Left colon (tissue), 2 donors: ENCODE measurements around the gene RASGRP4. TPM values are rescaled to one million over a fixed set of nuclear protein-coding genes. Genes with fewer than 3 reads are reported as not detected.
A peak's percentile ranks its signal among the peaks of the same experiment; 100 is the strongest.
"Not testable (repeated sequence)": the region's sequence is repeated elsewhere in the genome, so short reads cannot be mapped to it uniquely, and the experiment has no call there.

Experiments
- ATAC-seq: fragments of 200-7000 bp; cut with Tn5 transposase; one replicate; pipeline ENCODE4 v1.9.1; 2020; ENCODE audit warnings: mild to moderate bottlenecking, moderate library complexity
- DNase-seq, 2 donors: peaks; one replicate each; pipeline ENCODE4 v3.0.0-alpha.2; 2020
- intact Hi-C, 2 donors: fragments of 100-400 bp; cut with DNase I in 1 of 2; cut with micrococcal nuclease in 1 of 2; formaldehyde crosslinking; loops; one replicate each; pipeline versions ENCODE4 v1.11.2 to v1.14.0; 2022; cut with DNase I, micrococcal nuclease
- long read RNA-seq: library from polyadenylated mRNA; unstranded; transcript quantifications from one replicate; pipeline ENCODE4 v2.0.0, GENCODE V29; 2021
- total RNA-seq, 2 donors: library from RNA; stranded (reverse); fragmentation: NEBNext Ultra II Directional; extraction: Animal tissue kit (Norgen Biotek cat#: 25700); gene quantifications; one replicate each; pipeline ENCODE4 v1.2.1, GENCODE V29; 2021
- donor health status: DM: no; HTN: no; CAD: no.
- donor health status: DM: yes; HTN: yes; CAD: no.

Gene RASGRP4, protein sequence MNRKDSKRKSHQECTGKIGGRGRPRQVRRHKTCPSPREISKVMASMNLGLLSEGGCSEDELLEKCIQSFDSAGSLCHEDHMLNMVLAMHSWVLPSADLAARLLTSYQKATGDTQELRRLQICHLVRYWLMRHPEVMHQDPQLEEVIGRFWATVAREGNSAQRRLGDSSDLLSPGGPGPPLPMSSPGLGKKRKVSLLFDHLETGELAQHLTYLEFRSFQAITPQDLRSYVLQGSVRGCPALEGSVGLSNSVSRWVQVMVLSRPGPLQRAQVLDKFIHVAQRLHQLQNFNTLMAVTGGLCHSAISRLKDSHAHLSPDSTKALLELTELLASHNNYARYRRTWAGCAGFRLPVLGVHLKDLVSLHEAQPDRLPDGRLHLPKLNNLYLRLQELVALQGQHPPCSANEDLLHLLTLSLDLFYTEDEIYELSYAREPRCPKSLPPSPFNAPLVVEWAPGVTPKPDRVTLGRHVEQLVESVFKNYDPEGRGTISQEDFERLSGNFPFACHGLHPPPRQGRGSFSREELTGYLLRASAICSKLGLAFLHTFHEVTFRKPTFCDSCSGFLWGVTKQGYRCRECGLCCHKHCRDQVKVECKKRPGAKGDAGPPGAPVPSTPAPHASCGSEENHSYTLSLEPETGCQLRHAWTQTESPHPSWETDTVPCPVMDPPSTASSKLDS
- 1 to 10 TPM in 1 of 2 donors, under 1 TPM in 1; 0.49 to 1.8 TPM for total RNA-seq
- long read RNA-seq: 0 reads

DNA sequence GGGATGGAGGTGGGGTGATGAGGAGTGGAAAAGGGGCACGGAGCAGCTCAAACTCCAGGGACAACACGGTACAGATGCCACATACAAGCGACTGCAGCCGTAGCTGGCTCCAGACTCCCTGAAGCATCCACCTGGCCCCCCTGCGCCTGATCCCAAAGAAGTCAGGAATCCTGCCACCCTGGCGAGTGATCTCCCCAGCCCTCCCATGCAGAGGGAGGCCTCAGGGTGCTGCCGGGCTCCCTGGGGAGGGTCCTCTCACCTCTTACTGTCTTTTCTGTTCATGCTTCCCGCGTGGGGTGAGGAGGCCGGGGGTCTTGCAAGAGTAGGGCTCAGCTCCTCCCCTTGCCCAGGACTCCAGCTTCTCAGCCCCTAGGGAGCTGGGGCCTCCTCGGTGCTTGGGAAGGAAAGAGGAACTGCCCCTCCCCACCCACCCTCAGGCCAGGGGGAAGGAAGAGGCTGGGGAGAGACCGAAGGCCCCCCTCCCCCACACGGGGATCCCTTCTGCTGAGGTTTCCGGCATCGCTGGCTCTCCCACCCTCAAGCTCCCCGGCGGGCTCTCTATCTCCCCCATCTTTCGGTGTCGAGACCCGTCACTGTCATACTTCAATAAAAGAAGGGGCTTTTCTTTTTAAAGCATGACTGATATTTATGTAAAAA is at the start of gene RASGRP4:
TSS of gene RASGRP4 (minus strand) at position 410 of the 657 bp plus-strand sequence. CDS start at position 282, 128 bp downstream.
- intact Hi-C loops: no loop called here
- peak in 1 of 2 donors; percentile 38 for DNase-seq

DNA sequence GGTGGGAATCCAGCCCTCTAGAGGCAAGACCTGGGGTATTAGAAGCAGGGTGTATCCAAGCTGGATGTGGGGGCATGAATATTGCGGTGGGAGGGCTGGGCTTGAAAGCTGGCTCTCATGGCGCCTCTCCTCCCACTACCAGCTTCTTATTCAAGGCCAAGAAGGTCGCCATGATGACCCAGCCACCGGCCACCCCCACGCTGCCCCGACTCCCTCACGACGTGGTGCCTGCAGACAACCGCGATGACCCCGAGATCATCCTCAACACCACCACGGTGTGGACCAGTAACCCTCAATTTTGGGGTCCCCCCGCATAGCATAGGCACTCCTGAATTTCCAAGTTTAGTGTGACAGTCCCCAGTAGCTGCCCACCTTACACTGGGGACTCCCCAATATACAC is 49.2 kb upstream of the RASGRP4 start:
- DNase-seq: no peak
- intact Hi-C loops: no loop called here
- ATAC-seq: no peak

More for the DNA sequence above, at the start of gene RASGRP4:
- ATAC-seq: no peak

DNA sequence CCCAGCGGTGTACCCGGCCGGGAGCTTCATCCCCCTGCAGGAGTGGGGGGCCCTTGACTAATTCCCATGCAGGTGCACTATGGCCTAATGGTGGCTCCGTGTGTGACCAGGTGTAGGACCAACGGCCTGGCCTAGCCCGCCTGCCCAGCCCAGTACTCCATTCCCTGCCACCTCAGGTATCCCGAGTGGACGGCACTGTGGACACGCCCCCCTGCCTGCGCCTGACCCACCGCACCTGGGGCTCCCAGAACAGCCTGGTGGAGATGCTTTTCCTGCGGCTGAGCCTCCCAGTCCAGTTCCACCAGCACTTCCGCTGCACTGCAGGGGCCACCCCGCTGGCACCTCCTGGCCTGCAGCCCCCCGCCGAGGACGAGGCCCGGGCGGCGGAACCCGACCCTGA is 47.2 kb upstream of the RASGRP4 start:
- no peak for ATAC-seq
- no peak for DNase-seq

DNA sequence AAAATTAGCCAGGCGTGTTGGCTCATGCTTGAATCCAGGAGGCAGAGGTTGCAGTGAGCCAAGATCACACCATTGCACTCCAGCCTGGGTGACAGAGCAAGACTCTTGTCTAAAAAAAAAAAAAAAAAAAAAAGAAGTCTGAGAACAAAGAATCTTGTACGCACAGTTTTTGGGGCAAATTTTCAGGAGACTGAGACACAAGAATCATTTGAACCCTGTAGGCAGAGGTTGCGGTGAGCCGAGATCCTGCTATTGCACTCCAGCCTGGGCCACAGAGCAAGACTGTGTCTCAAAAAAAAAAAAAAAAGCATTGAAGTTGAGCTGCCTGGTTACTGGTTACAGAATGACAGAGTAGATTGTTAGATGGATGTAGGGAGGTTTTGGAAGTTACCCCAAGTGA is 46.7 kb upstream of the RASGRP4 start:
- intact Hi-C loops, ATAC-seq, DNase-seq: not testable (repeated sequence)

More for the DNA sequence above, 47.2 kb upstream of the RASGRP4 start:
- intact Hi-C loops: no loop called here

DNA sequence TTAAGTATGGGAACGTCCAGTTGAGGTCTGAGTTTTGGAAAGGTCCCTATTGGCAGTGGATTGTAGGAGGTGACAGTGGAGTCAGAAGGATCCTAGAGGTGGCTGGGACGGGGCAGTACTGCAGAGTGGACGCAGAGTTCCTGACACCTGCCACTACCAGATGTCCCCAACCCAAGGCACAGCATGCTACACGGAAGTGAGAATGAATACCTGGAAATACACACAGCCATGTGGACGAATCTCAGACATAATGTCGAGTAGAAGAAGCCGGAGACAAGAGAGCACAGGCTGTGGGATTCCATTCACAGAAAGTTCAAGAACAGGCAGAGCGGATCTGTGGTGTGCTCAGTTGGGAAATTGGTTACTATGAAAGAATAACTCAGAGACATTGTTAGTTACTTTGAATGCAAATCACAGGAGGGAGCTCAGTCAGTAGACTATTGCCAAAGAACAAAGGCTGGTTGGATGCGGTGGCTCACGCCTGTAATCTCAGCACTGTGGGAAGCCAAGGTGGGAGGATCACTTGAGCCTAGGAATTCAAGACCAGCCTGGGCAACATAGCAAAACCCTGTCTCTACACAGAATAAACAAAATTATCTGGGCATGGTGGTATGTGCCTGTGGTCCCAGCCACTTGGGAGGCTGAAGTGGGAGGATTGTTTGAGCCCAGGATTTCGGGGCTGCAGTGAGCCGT is 44.9 kb upstream of the RASGRP4 start:
- intact Hi-C loops: no loop called here
- ATAC-seq: no peak
- DNase-seq: no peak

DNA sequence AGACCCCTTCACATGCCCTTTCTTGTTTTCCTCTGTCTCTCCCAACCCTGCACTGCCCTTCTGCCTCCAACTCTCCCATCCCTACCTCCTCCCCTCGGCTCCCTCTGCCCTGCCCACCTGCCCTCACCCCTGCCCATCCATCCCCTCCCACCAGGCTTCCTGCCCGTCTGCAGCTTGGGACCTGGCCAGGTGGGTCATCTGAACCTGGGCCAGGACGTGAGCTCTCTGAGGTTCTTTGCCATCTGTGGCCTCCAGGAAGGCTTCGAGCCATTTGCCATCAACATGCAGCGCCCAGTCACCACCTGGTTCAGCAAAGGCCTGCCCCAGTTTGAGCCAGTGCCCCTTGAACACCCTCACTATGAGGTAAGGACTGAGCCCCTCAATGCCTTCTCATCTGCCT is 43.1 kb upstream of the RASGRP4 start:
- DNase-seq (no peak), ATAC-seq (no peak)
- intact Hi-C loops: no loop called here

DNA sequence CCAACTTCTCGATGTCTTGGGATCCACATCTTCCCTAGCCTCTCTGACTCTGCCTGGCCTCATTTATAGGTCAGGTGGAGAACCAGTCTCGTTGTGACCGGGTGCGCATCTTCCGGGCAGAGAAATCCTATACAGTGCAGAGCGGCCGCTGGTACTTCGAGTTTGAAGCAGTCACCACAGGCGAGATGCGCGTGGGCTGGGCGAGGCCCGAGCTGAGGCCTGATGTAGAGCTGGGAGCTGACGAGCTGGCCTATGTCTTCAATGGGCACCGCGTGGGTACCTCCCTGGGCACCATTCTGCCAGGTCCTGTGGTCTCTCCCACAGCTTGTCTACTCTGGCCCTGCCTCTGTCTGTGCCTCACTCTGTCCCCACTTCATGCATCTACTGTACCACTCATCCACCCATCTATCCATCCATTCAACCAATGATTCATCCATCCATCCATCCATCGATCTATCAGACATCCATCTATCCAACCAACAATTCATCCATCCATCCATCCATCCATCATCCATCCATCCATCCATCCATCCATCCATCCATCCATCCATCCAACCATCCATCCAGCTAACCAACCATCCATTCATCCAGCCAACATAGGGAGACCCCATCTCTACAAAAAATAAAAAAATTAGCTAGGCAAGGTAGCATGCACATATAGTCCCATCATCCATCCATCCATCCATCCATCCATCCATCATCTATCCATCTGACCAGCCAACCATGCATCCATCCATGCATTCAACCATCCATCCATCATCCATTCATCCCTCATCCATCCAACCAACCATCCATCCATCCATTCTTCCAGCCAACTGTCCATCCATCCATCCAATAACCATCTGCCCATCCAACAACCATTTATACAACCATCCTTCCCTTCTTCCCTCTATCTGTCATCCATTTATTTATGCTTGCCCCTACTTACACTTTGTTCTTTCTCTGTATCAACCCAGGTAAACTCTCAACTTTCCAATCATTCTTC is 41.8 kb upstream of the RASGRP4 start:
- ATAC-seq (no peak), DNase-seq (no peak)
- intact Hi-C loops: no loop called here

DNA sequence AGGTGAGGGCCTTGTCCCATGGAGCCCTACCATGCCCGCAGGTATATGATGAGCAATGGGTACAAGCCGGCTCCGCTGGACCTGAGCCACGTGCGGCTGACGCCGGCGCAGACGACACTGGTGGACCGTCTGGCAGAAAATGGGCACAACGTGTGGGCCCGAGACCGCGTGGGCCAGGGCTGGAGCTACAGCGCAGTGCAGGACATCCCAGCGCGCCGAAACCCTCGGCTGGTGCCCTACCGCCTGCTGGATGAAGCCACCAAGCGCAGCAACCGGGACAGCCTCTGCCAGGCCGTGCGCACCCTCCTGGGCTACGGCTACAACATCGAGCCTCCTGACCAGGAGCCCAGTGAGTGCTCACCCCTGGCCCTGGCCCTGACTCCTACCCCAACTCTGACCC is 40.0 kb upstream of the RASGRP4 start:
- DNase-seq (no peak), ATAC-seq (no peak)
- intact Hi-C loops: no loop called here

DNA sequence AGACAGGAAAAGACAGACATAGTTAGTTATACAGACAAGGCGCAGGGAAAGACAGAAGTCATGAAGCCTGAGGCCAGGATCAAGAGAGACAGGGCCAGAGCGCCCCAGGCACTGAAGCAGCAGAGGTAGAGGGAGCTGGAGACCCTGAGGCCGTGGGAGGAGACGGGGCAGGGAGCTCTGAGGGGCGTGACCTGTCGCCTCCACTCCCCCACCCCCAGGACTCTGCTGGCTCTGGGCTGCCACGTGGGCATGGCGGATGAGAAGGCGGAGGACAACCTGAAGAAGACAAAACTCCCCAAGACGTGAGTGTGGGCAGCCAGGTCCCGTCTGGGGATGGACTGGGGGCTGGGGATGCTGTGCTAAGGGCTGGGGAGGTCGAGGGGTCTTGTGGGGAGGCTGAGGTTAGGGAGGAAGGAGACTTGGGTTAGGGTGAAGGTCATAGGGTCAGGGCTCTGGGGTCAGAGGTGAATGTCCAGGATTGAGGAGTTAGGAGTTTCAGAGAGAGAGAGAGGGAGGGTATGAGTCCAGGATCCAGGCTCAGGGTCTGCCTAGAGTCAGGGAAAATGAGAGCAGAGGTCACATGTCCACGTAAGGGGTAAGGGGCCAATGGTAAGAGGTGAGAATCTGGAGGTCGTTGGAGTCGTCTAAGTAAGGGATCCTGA is 38.5 kb upstream of the RASGRP4 start:
- DNase-seq: no peak
- intact Hi-C loops: no loop called here
- ATAC-seq: no peak

DNA sequence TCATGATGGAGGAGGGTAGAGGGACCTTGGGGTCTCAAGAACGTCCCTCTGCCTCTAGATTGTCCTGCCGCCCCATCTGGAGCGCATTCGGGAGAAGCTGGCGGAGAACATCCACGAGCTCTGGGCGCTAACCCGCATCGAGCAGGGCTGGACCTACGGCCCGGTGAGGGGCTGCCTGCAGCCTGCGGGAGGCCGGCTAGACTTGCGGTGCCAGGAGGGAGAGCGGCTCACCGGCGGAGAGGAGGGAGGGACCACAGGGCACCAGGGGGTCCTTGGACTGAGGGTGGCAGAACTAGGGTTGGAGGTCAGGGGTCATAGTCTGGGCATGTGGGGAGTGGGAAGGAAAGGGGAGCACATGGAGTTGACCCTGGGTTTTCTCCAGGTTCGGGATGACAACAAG is 37.3 kb upstream of the RASGRP4 start:
- intact Hi-C loops: no loop called here

DNA sequence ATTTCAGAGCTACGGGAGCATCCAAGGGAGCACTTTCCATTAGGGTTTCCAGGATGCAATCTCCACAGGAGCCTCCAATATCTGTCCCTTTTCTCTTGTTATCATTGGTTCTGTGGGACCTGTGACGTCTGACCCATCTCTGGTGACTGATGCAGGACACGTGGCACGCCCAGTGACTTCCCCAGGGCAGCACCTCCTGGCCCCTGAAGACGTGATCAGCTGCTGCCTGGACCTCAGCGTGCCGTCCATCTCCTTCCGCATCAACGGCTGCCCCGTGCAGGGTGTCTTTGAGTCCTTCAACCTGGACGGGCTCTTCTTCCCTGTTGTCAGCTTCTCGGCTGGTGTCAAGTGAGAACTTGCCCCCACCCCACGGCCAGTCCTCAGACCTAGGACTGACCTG is 33.0 kb upstream of the RASGRP4 start:
- no peak for ATAC-seq
- intact Hi-C loops: no loop called here

More for the DNA sequence above, 37.3 kb upstream of the RASGRP4 start:
- ATAC-seq (no peak), DNase-seq (no peak)

DNA sequence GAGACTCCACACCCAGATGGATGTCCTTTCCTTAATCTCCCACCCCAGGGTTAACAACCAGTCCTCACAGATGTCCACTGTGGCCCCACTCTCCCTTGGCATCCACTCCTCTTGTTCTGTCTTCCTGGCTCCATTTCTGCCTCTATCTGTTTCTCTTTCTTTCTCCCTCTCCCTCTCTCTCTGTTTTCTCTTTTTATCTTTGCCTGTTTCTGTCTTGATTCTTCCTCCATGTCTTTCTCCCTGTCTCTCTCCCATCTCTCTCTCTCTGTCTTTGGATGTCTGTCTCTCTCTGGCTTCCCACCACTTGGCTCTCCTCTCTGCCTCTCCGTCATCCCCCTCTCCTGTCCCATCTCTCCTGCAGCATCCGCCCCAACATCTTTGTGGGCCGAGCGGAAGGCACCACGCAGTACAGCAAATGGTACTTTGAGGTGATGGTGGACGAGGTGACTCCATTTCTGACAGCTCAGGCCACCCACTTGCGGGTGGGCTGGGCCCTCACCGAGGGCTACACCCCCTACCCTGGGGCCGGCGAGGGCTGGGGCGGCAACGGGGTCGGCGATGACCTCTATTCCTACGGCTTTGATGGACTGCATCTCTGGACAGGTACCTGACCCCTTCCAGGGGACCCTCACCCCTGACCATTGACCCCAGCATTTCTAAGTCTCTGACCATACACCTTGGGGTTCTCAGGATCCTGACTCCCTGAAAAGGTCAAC is 31.8 kb upstream of the RASGRP4 start:
- DNase-seq: no peak
- intact Hi-C loops: no loop called here
- ATAC-seq: no peak

More for the DNA sequence above, 33.0 kb upstream of the RASGRP4 start:
- DNase-seq: no peak

DNA sequence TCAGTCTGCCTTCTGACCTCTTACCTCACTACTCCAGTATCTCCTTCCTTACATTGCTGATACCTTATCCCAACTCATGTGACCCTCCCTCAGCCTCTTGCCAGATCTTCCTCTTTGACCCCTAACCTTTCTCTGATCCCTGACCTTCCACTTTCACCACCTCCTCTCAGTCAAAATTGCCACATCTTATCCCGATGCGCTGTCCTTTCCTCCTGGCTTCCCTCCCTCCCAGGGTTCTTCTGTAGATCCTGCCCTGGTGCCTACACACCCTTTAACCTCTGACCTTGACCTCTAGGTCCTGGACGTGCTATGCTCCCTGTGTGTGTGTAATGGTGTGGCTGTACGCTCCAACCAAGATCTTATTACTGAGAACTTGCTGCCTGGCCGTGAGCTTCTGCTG is 31.2 kb upstream of the RASGRP4 start:
- intact Hi-C loops: no loop called here
- DNase-seq (no peak), ATAC-seq (no peak)

DNA sequence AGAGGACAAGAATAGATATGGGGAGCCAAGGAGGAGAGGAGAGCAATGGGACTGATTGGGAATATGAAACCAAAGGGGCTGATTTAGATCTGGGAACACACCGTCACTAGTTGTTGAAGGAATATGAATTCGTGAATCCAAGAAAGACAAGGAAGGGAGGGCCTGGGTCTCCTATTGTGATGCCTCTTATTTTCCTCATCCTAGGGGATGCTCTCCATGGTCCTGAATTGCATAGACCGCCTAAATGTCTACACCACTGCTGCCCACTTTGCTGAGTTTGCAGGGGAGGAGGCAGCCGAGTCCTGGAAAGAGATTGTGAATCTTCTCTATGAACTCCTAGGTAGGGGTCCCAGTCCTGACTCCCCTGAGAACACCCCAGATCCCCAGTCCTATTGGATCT is 29.0 kb upstream of the RASGRP4 start:
- no peak for DNase-seq
- ATAC-seq: no peak
- intact Hi-C loops: no loop called here

DNA sequence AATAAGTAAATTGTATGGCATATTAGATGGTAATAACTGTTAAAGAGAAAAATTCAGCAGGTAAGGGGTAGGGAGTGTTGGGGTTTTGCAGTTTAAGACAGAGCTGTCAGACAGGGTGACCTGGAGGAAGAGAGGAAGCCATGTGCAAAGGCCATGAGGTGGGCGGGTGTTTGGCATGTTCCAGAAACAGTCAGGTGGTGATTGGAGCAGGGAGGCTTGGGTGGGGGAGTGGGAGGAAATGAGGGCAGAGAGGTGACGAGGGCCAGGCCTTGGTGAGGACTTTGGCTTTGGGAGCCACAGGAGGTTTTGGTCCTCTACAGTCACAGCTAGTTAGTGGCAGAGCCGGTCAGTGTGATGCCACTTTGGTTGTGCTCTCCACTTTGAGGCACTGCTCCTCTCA is 27.6 kb upstream of the RASGRP4 start:
- ATAC-seq (no peak), DNase-seq (no peak)
- intact Hi-C loops: no loop called here

DNA sequence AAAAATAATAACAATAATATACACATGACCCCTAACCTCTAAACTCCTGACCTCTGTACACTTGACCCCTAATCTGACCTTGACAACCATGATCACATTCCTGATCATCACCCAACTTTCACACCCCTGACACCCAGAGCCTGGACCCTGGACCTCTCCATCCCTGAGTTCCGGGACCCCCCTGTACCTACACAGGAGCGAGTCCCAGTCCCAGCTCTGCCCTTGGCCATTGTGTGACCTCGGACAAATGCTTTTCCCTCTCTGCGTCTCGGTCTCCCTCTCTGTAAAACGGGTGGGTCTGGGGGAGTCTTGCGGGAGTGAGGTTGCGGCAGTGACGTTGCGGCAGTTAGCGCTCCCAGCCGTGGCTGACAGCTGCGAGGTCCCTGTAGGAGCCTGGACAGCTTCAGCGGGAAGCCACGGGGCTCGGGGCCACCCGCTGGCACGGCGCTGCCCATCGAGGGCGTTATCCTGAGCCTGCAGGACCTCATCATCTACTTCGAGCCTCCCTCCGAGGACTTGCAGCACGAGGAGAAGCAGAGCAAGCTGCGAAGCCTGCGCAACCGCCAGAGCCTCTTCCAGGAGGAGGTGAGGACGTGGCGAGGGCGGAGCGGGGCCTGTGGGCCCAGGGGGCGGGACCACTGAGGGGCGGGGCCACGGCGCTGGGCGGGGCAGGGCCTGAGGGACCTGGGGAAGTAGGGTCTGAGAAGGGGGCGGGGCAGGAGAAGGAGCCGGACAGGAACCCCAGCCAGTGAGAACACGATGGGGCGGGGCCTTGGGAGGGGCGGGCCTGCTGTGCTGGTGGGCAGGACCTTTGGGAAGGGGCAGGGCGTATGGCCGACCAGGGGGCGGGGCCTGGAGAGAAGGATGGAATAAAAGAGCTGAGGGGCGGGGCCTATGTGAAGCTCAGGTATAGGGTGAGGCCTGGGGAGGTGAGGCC is 26.7 kb upstream of the RASGRP4 start:
- no peak for ATAC-seq

More for the DNA sequence above, 26.7 kb upstream of the RASGRP4 start:
- intact Hi-C loops: no loop called here
- peak in 1 of 2 donors; percentile 22 for DNase-seq
